Suprapubic skin (tissue), 4 donors: ENCODE measurements around the gene LRRC63. TPM values are rescaled to one million over a fixed set of nuclear protein-coding genes. Genes with fewer than 3 reads are reported as not detected.

ENCODE experiments used
- DNase-seq, 2 donors: peaks; one replicate each; pipeline ENCODE4 v3.0.0-alpha.2; 2019; ENCODE audit warnings: low spot score in 2 of 2
- H3K27ac ChIP-seq: fragments of 200-600 bp; sonication (generic); one replicate; pipeline ENCODE4 v1.5.1; 2019
- H3K27me3 ChIP-seq: fragments of 200-600 bp; sonication (generic); one replicate; pipeline ENCODE4 v1.5.1; 2019
- H3K36me3 ChIP-seq: fragments of 200-600 bp; sonication (generic); one replicate; pipeline ENCODE4 v1.5.1; 2019
- H3K4me1 ChIP-seq: fragments of 200-600 bp; sonication (generic); one replicate; pipeline ENCODE4 v1.5.1; 2019
- H3K4me3 ChIP-seq: fragments of 200-600 bp; sonication (generic); one replicate; pipeline ENCODE4 v1.5.1; 2019; ENCODE audit warnings: mild to moderate bottlenecking
- H3K9me3 ChIP-seq: fragments of 200-600 bp; sonication (generic); one replicate; pipeline ENCODE4 v1.5.1; 2019
- EP300 ChIP-seq: sonication (generic); formaldehyde crosslinking; IDR thresholded peaks from one replicate; pipeline ENCODE4 v1.6.1; 2017; ENCODE audit warnings: antibody characterized with exemption
- POLR2A ChIP-seq, 2 donors: fragments of 450-650 bp; IDR thresholded peaks; one replicate each; pipeline ENCODE4 v1.6.1; 2017; ENCODE audit warnings: antibody characterized with exemption in 2 of 2, mild to moderate bottlenecking in 2 of 2, moderate library complexity in 2 of 2
- POLR2AphosphoS5 ChIP-seq, 3 donors: sonication (generic); formaldehyde crosslinking; IDR thresholded peaks; one replicate each; pipeline ENCODE4 v1.6.1; 2017; ENCODE audit warnings: antibody characterized with exemption in 3 of 3
- WGBS: methylation state at CpG from one replicate; pipeline ENCODE4 v1.1.5; 2018; 5-methylcytosine and 5-hydroxymethylcytosine counted together
- total RNA-seq, 4 donors: library from RNA; depleted of rRNA; stranded (reverse); fragments of >200 nt; gene quantifications; one replicate each; pipeline ENCODE4 v1.1.0, GENCODE V29; 2016
- TF ChIP-seq, protein P1 (sequence below), 2 donors: fragments of 200-600 bp in 1 of 2; fragments of 450-650 bp in 1 of 2; sonication (generic) in 1 of 2; IDR thresholded peaks; one replicate each; pipeline ENCODE4 v1.5.1; 2016 to 2019; ENCODE audit warnings: antibody characterized with exemption in 2 of 2, mild to moderate bottlenecking in 1 of 2, moderate library complexity in 1 of 2

The LRRC63 gene
- total RNA-seq, 4 donors from 2014 or later, result not detected

DNA sequence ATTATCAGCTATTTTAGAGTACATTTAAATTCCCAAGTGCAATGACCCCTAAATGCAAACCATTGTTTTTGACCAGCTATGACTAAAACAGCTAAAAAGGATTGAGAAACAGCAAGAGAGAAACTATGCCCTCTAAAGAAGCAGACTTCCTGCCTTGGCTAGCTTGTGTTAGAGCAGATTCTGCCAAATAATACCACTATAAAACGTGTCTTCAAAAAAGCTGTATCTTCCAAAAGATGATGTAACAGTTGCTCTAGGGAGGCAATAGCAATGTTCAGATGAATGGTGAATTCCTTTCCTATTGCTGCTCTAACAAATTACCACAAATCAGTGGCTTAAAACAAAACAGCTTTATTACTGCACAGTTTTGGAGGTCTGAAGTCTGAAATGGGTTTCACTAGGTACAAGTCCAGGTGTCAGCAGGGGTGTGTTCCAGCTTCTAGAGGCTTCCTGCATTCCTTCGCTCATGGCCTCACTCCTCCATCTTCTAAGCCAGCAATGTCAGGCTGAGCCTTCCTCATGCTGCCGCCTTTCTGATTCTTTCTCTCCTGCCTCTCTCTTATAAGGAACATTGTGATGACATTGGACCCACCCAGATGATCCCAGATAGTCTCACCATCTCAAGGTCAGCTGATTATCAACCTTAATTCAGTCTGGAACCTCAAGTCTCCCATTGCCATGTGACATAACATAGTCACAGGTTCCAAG lies 84.5 kb downstream of the LRRC63 start:
- TF ChIP-seq, protein P1, sequence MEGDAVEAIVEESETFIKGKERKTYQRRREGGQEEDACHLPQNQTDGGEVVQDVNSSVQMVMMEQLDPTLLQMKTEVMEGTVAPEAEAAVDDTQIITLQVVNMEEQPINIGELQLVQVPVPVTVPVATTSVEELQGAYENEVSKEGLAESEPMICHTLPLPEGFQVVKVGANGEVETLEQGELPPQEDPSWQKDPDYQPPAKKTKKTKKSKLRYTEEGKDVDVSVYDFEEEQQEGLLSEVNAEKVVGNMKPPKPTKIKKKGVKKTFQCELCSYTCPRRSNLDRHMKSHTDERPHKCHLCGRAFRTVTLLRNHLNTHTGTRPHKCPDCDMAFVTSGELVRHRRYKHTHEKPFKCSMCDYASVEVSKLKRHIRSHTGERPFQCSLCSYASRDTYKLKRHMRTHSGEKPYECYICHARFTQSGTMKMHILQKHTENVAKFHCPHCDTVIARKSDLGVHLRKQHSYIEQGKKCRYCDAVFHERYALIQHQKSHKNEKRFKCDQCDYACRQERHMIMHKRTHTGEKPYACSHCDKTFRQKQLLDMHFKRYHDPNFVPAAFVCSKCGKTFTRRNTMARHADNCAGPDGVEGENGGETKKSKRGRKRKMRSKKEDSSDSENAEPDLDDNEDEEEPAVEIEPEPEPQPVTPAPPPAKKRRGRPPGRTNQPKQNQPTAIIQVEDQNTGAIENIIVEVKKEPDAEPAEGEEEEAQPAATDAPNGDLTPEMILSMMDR (IDR thresholded peaks at IDR 0.05), result no peak
- TF ChIP-seq POLR2A (IDR thresholded peaks at IDR 0.05), result no peak
- TF ChIP-seq EP300, result no peak
- TF ChIP-seq POLR2AphosphoS5 (IDR thresholded peaks at IDR 0.05), result no peak
- peaks cover 20% of the 10 kb centered on the region for H3K4me1 ChIP-seq
- no peaks in the 10 kb centered on the region for H3K36me3 ChIP-seq
- no peaks in the 10 kb centered on the region for H3K9me3 ChIP-seq
- 60% methylated on average over 3 of the region's 3 CpGs for WGBS
- peak overlapping the region; percentile 25 for H3K27ac ChIP-seq
- no peak overlapping the region for H3K4me3 ChIP-seq
- no peak for DNase-seq
- no peaks in the 10 kb centered on the region for H3K27me3 ChIP-seq

DNA sequence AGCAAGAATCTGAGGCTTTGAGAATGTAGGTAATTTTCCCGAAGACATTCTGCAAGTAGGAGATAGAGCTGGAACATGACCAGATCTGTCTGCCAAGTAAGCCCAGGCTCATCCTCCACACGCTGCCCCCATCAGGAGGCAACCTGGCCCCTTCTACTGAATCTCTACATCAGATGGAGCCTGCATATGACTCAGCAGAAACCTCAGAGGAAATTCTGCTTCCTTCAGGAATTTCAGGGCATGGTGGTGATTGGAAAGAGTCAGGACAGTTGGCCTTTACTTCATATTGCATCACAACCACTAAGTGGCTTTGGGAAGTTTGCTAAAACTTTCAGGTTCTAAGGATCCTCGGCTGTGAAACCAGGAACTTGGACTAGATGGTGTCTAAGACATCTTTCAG lies 85.2 kb downstream of the LRRC63 start:
- Histone ChIP-seq H3K36me3 (no peaks in the 10 kb centered on the region), H3K4me1 (peaks cover 20% of the 10 kb centered on the region), H3K27ac (peak overlapping the region; percentile 25), H3K27me3 (no peaks in the 10 kb centered on the region), H3K9me3 (no peaks in the 10 kb centered on the region), H3K4me3 (no peak overlapping the region)
- no peak for TF ChIP-seq POLR2AphosphoS5 (IDR thresholded peaks at IDR 0.05)
- TF ChIP-seq, protein P1 (IDR thresholded peaks at IDR 0.05), result no peak
- TF ChIP-seq EP300, result no peak
- TF ChIP-seq POLR2A (IDR thresholded peaks at IDR 0.05), result no peak
- 40% methylated on average over 3 of the region's 3 CpGs for WGBS
- DNase-seq, result no peak

DNA sequence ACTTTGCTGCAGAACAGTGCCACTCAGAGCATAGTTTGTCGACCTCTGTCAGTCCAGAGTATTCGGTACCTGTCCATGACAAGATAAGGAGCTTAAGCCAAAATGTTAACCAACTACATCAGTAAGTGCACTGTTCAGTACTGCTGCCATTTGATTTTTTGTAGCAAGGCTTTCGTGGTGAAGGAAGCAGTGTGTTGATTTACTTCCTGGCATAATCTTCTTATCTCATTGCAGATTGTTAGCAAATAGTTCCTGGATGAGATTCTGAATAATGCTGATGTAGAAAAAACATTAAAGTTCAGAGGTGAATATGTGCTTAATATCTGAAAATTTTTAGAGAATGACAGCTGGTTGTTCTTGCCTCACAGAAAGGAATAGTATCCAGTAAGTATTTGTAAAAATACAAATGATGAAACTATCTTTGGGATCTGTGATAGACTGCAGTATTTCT lies 85.7 kb downstream of the LRRC63 start:
- no peak for DNase-seq
- TF ChIP-seq POLR2A (IDR thresholded peaks at IDR 0.05), result no peak
- TF ChIP-seq, protein P1 (IDR thresholded peaks at IDR 0.05), result no peak
- no peak for TF ChIP-seq EP300
- no peak for TF ChIP-seq POLR2AphosphoS5 (IDR thresholded peaks at IDR 0.05)
- 72% methylated on average over 3 of the region's 3 CpGs for WGBS
- no peak overlapping the region for H3K4me3 ChIP-seq
- no peaks in the 10 kb centered on the region for H3K27me3 ChIP-seq
- H3K36me3 ChIP-seq, result no peaks in the 10 kb centered on the region
- H3K9me3 ChIP-seq, result no peaks in the 10 kb centered on the region
- H3K4me1 ChIP-seq, result peaks cover 20% of the 10 kb centered on the region
- H3K27ac ChIP-seq, result no peak overlapping the region

DNA sequence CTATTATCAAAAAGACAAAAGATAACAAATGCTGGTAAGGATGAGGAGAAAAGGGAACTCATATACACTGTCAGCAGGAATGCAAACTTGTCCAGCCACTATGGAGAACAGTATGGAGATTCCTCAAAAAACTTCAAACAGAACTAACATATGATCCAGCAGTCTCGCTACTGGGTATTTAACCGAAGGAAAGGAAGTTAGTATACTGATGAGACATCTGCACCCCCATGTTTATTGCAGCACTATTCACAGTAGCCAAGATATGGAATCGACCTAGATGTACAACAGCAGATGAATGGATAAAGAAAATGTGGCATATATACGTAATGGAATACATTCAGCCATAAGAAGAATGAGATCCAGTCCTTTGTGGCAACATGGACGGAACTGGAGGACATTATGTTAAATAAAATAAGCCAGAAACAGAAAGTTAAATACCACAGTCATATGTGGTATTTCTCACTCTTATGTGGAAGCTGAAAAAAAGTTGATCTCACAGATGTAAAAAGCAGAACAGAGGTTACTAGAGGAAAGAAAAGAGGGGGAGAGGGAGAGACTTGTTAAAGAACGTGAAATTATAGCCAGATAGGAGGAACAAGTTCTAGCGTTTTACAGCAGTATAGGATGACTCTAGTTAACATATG lies 92.1 kb downstream of the LRRC63 start:
- Histone ChIP-seq H3K4me3 (no peak overlapping the region), H3K27ac (no peak overlapping the region), H3K27me3 (no peaks in the 10 kb centered on the region), H3K9me3 (no peaks in the 10 kb centered on the region), H3K4me1 (no peaks in the 10 kb centered on the region), H3K36me3 (no peaks in the 10 kb centered on the region)
- TF ChIP-seq POLR2A (IDR thresholded peaks at IDR 0.05), result no peak
- TF ChIP-seq POLR2AphosphoS5 (IDR thresholded peaks at IDR 0.05), result no peak
- TF ChIP-seq EP300, result no peak
- TF ChIP-seq, protein P1 (IDR thresholded peaks at IDR 0.05), result no peak
- no peak for DNase-seq
- 51% methylated on average over 7 of the region's 7 CpGs for WGBS

DNA sequence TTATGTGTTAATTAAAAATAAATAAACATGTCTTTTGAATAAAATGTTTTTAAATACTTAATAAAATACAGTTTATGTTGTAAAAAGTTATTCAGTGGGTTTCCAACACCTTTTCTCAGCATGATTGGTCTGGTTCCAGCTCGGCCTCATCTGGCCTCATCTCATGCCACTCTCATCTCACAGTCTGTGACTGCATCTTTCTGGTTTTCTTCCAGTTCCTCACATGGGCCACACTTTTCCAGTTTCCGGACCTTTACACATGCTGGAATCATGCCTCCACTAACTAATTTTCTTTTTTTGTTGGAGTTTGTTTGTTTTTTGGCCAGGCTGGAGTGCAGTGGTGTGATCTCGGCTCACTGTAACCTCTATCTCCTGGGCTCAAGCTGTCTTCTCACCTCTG lies 92.8 kb downstream of the LRRC63 start:
- H3K27ac ChIP-seq, result no peak overlapping the region
- TF ChIP-seq POLR2A (IDR thresholded peaks at IDR 0.05) (no peak), POLR2AphosphoS5 (IDR thresholded peaks at IDR 0.05) (no peak), EP300 (no peak)
- TF ChIP-seq, protein P1 (IDR thresholded peaks at IDR 0.05), result no peak
- no peak for DNase-seq
- H3K36me3 ChIP-seq, result no peaks in the 10 kb centered on the region
- H3K9me3 ChIP-seq, result no peaks in the 10 kb centered on the region
- WGBS, result 74% methylated on average over 3 of the region's 3 CpGs
- no peaks in the 10 kb centered on the region for H3K4me1 ChIP-seq
- no peaks in the 10 kb centered on the region for H3K27me3 ChIP-seq
- no peak overlapping the region for H3K4me3 ChIP-seq
